Measurements from ENCODE around the gene RGS3.

The RGS3 gene

GRCh38 chr9:113608082-113608685 is 144.7 kb downstream of the RGS3 start:
- DNase-seq: no peak

GRCh38 chr9:113609562-113610318 is 146.2 kb downstream of the RGS3 start:
- no peak for DNase-seq

GRCh38 chr9:113611461-113612215 is 148.1 kb downstream of the RGS3 start:
- no peak for DNase-seq

GRCh38 chr9:113612216-113612747 is 148.8 kb downstream of the RGS3 start:
- no peak for DNase-seq

- no peak for DNase-seq
Measured at GRCh38 chr9:113612828-113613227, 149.3 kb downstream of the RGS3 start.

- no peak for DNase-seq
Measured at GRCh38 chr9:113613815-113614413, 150.4 kb downstream of the RGS3 start.

GRCh38 chr9:113614843-113615648 is 151.5 kb downstream of the RGS3 start:
- DNase-seq: no peak

GRCh38 chr9:113616116-113616515 is 152.6 kb downstream of the RGS3 start:
- DNase-seq: no peak

- DNase-seq: no peak
Measured at GRCh38 chr9:113616621-113617496, 153.3 kb downstream of the RGS3 start.

- DNase-seq: peak; percentile 87 to 93
Measured at GRCh38 chr9:113617550-113617949, 154.0 kb downstream of the RGS3 start.

GRCh38 chr9:113618836-113619490 is 155.4 kb downstream of the RGS3 start:
- no peak for DNase-seq

- DNase-seq: no peak
Measured at GRCh38 chr9:113619491-113620376, 156.2 kb downstream of the RGS3 start.

GRCh38 chr9:113620377-113621161 is 157.0 kb downstream of the RGS3 start:
- DNase-seq: no peak

GRCh38 chr9:113621309-113621791 is 157.8 kb downstream of the RGS3 start:
- no peak for DNase-seq

- no peak for DNase-seq
Measured at GRCh38 chr9:113621980-113622379, 158.5 kb downstream of the RGS3 start.

- no peak for DNase-seq
Measured at GRCh38 chr9:113622600-113623400, 159.3 kb downstream of the RGS3 start.

- DNase-seq: no peak
Measured at GRCh38 chr9:113623851-113624485, 160.4 kb downstream of the RGS3 start.

All from NCI-H524 (cell line).